Left lobe of liver (tissue), 2 donors: ENCODE data around the gene MEN1. TPM values are rescaled to one million over a fixed set of nuclear protein-coding genes. Genes with fewer than 3 reads are reported as not detected.
A peak's percentile ranks its signal among the peaks of the same experiment; 100 is the strongest.

Experiments used
- ATAC-seq: fragments of 200-7000 bp; cut with Tn5 transposase; one replicate; pipeline ENCODE4 v1.9.1; 2020; ENCODE audit warnings: mild to moderate bottlenecking, moderate library complexity
- DNase-seq: peaks from one replicate; pipeline ENCODE4 v3.0.0-alpha.2; 2020; ENCODE audit warnings: low spot score
- total RNA-seq: library from RNA; stranded (reverse); gene quantifications from one replicate; pipeline ENCODE4 v1.2.1, GENCODE V29; 2021
- donor health status: DM: no; HTN: no; CAD: no; lungs with moderate emphysema.
- donor health status: DM: no; HTN: yes; CAD: no.

The MEN1 gene
- total RNA-seq, 1 donor from 2014 or later = 24.0 TPM

GRCh38 chr11:64803158-64803845 is 7.0 kb downstream of the MEN1 start, which contains the start of gene MAP4K2:
Gene MAP4K2 (minus strand): TSS chr11:64803214. CDS start chr11:64803149, 65 bp downstream.
- ATAC-seq = peak; percentile 94
- DNase-seq = peak; percentile 89

DNA sequence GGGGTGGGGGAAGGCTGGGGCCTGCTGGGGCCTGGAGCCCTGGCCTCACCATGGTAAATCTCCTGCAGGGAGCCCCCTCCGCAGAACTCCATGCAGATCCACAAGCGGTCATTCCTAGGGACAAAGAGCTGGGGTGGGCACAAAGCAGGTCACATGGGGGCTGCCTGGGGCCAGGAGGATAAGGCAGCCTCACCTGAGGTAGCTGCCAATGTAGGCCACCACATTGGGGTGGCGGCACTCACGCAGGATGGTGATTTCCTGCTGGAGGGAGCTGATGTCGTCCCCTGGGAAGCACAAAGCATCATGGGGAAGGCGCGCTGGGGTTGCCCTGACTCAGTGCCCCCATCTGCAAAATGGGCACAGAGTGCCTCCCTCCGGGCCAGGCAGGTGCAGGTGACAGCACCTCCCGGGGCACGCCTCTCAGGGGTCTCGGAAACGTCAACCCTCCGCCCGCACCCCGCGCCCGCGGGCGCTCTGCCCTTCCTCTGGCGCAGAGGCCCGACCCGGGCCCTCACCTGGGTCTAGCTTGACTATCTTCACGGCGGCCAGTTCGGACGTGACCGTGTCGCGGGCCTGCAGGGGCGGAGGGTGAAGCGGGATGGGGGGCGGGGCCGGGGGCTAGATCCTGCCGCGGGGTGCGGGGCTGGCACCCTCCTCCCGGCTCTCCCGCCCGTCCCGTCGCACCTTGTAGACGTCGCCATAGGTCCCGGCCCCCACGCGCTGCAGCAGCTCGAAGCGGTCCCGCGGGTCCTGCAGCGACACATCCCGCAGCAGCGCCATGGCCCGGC is 7.8 kb downstream of the MEN1 start:
- no peak for ATAC-seq
- peak; percentile 66 for DNase-seq

DNA sequence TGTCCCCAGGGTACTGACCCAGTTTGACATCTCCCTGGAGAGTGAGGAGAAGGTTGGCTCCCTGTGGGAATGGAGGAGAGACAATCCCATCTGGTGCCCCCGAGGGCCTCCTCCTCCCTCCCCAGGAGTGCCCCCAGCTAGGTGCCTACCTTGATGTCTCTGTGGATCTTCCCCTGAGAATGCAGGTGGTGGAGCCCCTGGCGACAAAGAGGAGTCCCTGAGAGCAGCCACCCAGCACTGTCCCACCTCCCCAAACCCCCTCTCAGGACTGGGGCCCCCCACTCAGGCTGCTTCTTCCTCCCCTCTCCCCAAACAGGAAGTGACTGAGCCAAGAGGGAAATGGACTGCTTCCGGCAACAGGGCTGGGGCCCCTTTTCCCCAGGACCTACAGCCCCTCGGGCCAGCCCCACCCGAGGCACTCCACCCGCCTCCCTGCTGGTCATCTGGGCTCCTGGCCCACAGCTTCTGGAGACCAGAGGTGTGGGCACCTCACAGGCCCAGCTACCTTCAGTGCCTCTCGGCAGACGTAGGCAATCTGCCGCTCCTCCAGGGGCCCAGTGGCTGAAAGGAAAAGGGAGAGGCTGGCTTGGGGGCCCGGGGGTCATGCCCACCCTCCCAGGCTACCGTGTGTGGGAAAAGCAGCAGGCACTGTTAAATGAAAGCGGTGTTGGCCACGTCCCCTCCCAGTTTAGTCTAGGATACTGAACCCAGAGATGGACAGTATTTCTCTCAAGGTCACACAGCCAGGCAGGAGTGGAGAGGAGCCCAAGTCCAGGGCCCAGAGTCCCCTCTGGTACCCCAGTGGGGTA is 8.6 kb downstream of the MEN1 start:
- DNase-seq (no peak), ATAC-seq (no peak)

- ATAC-seq (no peak), DNase-seq (no peak)
Measured at GRCh38 chr11:64801158-64801464, 9.2 kb downstream of the MEN1 start.

GRCh38 chr11:64800303-64801157 is 9.8 kb downstream of the MEN1 start:
- ATAC-seq (no peak), DNase-seq (no peak)

DNA sequence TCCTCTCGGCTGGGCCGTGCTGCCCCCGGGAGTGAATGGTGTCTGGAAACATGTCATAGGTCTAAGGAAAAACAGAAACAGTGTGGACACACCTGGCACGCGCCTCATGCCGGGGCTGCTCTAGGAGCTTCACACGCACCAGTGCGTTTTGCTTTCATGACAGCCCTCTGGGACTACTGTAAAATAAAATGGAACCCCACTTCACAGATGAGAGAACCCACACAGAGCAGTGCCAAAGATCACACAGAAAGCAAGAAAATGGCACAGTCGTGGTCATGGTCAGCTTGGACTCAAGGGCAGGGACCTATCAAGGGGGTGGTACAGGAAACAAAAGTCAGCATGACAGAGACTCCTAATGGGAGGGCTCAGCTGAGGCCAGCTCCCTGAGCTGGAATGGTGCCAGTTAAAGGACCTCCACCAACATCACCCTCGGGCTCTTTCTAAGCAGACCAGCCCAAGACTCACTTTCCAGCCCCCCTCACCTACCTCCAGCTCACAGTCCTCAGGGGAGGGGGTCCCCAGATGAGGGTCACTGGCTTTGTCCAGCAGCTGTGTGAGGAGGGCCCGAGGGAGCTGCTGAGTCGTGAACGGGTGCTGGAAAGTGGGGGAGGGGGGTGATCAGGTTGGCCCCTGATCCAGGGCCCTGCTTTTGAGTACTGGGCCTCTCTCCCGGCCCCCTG is 10.6 kb downstream of the MEN1 start:
- ATAC-seq (no peak), DNase-seq (no peak)

DNA sequence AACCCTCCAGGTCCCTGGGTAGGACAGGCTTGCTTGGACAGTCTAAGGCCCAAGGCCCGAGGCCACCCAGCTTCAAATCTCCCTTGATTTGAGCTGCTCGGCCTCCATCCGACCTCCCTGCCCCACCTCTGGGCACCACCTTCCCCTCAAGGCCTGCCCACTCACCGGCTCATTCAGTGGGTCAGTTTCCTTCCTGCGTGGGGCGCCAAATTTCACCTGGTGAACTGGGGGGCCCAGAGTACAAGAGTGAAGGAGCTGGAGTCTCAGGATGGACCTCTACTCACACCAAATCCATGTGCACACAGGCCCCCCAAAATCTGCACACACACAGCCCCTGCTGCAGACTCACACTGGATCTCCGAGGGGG is 11.1 kb downstream of the MEN1 start:
- no peak for ATAC-seq

DNA sequence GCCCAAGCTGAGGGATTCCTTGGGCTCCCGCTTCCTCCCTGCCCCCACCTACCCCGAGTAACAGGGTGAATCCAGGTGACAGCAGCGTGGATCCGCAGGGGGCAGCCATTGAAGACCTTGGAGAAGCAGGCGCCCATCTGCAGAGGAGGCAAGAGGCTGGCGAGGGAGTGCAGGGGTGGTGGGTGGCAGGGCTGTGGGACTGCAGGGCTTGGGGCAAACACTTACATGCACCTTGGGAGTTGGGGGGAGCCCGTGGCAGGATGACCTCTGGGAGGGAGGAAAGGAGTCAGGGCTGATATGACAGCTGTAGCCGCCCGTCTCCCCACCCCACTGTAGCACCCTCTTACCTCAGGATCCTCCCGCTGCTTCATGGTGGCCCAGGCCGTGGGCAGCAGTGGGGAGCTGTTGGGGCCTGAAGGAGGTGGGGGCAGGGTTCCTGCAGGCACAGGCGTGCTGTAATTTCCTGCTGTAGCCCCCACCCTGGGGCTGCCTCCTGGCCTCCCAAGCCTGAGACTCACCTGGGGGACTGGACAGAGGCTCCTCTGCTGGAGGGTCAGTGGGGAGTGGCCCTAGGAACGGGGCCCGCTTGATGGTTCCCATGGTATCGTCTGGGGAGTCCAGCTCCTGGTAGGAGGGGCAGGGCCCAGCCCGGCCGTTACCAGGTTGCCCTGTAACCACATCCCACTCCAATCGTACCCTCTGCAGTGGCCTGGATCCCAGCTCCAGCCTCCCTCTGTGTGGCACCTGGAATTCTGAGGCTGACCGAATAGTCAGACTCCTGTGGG is 13.4 kb downstream of the MEN1 start:
- no peak for ATAC-seq
- DNase-seq = no peak

More for the DNA sequence above, 11.1 kb downstream of the MEN1 start:
- DNase-seq = no peak

DNA sequence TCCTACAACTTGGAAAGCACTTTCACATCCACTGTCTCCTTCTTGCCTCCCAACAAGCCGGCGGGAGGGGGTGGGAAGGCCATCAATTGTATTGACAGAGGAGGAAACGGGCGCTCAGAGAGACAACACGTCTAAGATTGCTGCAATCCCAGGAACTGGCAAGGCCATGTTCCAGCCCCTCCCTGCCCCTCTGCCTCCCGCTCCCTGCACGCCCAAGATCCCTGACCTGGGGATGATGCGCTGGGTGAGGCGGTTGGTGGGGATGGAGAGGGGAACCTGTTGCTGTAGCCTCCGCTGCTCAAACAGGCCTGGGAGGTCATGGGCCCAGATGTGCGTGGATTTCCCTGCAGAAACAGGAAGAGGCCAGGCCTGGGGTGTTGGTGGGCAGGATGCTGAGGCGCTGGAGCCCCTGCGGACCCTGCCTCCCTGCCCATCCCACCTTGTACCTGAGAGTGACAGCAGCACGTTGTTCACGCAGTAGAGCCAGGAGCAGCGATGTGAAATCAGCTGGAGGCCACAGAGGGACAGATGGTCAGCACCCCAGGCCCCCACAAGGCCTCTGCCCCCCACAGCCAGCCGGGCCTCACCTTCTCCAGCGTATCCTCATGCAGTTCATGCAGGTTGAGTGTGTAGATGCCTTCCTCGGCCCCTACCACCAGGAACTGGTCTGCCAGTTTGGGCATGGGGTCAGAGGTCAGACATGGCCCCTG is 14.1 kb downstream of the MEN1 start:
- ATAC-seq = no peak
- DNase-seq = no peak

DNA sequence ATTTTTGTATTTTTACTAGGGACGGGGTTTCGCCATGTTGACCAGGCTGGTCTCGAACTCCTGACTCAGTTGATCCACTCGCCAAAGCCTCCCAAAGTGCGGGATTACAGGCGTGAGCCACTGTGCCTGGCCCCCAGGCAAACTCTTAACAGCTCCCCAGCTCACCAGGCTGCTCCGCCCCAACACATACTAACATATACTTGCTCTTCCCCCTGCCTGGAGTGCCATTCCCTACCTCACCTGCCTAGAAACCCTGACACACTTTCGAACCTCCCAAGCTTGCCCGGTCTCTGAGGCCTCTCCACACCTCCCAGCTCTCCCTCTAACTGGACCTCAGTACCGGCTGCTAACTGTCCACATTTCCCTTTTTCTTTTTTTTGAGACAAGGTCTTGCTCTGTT is 15.8 kb downstream of the MEN1 start:
- ATAC-seq (no peak), DNase-seq (no peak)

DNA sequence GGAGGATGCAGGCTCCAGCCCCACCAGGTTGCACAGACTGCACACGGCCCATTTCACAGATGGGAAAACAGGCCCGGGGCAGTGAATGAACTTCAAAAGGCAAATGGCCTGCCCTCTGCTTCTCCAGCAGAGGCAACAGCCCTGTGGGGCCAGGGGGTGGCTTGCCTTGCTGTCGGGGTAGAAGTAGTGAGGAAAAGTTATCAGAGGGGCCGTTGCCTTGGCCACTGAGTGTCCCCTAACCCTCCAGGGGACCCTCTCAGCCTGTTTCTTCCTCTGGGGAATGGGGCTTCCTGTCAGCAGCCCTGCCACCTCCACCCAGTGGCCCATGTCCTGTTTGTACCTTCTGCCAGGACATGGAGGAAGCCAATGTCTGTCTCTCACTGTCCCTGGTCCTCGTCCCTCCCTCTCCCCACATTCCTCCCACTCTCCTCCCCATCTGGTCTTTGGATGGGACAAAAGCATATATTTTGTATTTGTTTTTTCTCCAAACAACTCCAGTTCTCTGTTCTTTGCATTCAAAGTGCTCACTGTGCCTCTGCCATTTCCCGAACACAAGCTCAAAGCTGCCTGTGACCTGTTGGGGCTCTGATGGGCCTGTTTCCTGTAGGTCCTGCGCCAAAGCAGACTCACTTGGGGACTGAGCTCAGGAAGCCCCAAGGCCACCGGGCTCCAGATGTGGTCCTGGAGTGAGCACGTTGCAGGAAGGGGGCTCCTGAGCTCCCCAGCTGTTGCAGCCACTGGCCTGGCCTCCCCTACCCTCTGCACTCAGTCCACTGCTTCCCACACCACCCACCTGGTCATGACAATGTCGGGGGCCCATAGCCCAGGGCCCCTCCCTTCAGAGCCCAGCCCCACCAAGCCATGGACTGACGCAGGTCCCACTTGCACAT is 16.8 kb downstream of the MEN1 start:
- DNase-seq (no peak), ATAC-seq (no peak)

- ATAC-seq (no peak), DNase-seq (no peak)
Measured at GRCh38 chr11:64792482-64792881, 17.9 kb downstream of the MEN1 start.

DNA sequence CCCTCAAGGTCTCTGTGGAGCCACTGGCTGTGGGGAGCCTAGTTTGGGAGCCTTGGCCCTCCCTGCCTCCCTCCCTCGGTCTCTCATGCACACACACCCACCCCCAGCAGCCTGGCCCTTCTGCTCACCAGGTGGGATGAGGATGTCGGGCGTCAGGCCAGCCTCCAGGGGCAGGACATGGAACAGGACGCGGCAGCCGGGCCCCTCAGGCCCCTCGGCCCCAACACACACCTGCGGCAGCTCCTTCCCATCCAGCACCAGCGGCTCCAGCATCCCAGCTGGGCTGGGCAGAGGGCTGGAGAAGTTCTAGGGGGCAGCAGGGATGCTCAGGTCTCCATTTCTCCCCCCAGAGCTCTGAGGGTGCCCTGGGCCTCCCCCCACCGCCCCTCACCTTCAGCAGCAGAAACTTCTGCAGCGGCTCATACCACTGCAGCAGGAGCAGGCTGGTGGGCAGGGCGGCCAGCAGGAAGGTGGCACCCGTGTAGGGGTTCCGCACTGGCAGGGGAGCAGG is 18.5 kb downstream of the MEN1 start:
- ATAC-seq (no peak), DNase-seq (no peak)

GRCh38 chr11:64790205-64791095 is 19.9 kb downstream of the MEN1 start:
- no peak for ATAC-seq
- no peak for DNase-seq

DNA sequence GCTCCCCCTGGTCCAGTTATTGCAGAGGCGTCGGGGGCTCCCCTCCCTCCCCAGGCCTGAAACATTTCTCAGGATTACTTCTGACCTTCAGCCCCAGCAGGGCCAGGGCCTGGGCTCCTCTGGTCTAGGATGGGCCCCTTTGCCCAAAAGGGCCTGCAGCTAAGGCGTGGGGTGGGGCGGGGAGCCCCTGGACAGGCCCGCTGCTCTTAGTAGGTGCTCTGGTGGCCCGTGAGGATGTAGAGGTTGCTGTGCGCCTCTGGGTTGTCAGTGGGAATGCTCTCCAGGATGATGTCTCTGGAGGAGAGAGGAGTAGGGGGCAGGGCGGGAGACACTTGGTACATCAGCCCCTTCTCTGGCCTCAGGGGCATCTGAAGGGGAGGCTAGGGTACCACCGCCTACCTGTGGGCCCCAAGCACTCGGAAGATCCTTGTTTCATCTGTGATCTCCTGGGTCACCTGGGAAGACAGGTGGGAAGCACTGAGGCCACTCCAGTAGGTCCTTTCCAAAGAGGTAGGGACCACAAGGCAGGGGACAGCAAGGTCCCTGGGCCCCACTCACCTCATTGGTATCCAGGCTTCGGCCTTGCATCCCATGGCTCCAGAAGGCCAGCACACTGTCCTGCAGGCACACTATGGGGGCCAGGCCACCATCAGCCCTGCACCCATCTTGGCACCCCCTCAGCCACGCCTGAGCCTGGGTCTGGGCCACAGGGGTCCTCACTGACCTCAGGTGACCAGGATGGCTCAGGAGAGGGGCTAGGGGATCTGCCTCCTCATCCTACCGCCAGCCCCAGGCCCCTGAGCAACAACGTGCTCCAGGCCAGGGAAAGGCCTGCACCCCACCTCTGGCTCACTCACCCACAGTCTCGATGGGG is 20.8 kb downstream of the MEN1 start:
- DNase-seq (no peak), ATAC-seq (no peak)
